Kidney epithelial cell (primary cell): ENCODE measurements around the gene KIAA1143. TPM values are rescaled to one million over a fixed set of nuclear protein-coding genes. Genes with fewer than 3 reads are reported as not detected.
A peak's percentile ranks its signal among the peaks of the same experiment; 100 is the strongest.

Source experiments
- DNase-seq: peaks from one replicate; pipeline ENCODE4 v3.0.0-alpha.2; 2010; ENCODE audit warnings: low read depth
- H3K27me3 ChIP-seq: 2 replicates; pipeline ENCODE4 v1.6.0; 2011; ENCODE audit warnings: low read length; ENCODE audit not compliant: control insufficient read depth, insufficient read depth
- H3K36me3 ChIP-seq: 2 replicates; pipeline ENCODE4 v1.5.1; 2011; ENCODE audit warnings: low read length; ENCODE audit not compliant: control insufficient read depth, insufficient read depth
- H3K4me3 ChIP-seq: 2 replicates; pipeline ENCODE4 v1.5.1; 2011; ENCODE audit warnings: low read depth, mild to moderate bottlenecking, control low read depth, low read length
- total RNA-seq: library from RNA; depleted of rRNA; stranded (reverse); fragments of >200 nt; gene quantifications from 2 replicates; pipeline ENCODE4 v1.2.3, GENCODE V29; 2015
- TF ChIP-seq, protein P1 (sequence below): IDR thresholded peaks from 2 replicates; pipeline ENCODE4 v1.5.1; 2011; ENCODE audit warnings: mild to moderate bottlenecking, moderate library complexity, low read length, control low read depth, inconsistent platforms; ENCODE audit not compliant: insufficient read depth, poor library complexity, severe bottlenecking

The KIAA1143 gene
- total RNA-seq, 1 donor from 2014 or later, result 20.6 TPM

DNA sequence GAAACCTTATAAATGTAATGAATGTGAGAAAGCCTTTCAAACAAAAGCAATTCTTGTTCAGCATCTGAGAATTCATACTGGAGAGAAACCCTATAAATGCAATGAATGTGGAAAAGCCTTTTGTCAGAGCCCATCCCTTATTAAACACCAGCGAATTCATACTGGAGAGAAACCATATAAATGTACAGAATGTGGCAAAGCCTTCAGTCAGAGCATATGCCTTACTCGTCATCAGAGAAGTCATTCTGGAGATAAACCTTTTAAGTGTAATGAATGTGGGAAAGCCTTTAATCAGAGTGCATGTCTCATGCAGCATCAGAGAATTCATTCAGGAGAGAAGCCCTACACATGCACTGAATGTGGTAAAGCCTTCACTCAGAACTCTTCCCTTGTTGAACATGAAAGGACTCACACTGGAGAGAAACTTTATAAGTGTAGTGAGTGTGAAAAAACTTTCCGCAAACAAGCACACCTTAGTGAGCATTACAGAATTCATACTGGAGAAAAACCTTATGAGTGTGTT, 26.7 kb downstream of the KIAA1143 start:
- no peak overlapping the region for H3K4me3 ChIP-seq
- TF ChIP-seq, protein P1, sequence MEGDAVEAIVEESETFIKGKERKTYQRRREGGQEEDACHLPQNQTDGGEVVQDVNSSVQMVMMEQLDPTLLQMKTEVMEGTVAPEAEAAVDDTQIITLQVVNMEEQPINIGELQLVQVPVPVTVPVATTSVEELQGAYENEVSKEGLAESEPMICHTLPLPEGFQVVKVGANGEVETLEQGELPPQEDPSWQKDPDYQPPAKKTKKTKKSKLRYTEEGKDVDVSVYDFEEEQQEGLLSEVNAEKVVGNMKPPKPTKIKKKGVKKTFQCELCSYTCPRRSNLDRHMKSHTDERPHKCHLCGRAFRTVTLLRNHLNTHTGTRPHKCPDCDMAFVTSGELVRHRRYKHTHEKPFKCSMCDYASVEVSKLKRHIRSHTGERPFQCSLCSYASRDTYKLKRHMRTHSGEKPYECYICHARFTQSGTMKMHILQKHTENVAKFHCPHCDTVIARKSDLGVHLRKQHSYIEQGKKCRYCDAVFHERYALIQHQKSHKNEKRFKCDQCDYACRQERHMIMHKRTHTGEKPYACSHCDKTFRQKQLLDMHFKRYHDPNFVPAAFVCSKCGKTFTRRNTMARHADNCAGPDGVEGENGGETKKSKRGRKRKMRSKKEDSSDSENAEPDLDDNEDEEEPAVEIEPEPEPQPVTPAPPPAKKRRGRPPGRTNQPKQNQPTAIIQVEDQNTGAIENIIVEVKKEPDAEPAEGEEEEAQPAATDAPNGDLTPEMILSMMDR, result no peak
- DNase-seq, result no peak
- H3K36me3 ChIP-seq, result no peaks in the 10 kb centered on the region
- no peaks in the 10 kb centered on the region for H3K27me3 ChIP-seq

DNA sequence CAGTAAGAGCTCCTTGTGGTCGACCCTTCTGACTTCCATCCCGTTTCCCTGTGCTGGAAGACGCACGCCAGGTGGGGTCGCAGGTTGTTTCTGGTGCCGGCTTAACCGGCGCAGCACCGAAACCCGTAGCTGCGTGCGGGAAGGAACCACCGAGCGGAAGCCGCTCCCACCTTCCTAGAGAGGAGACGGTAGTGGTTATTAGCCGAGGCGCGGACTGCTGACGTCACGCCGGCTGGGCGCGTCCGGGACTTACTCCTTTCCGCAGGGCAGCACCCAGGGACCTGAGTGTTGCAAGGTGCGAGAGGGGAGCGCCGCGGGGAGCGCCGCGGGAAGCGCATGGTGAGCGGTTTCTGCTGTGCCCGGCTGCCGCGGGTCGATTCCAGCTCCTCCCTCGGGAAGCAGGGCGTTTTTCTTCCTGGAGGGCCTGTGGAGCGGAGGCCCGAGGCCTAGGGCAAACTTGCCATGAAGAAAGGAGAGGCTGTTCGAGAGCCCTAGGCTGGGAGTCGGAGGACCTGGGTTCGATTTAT, 32.0 kb downstream of the KIAA1143 start, which contains the start of gene ZNF501:
TSS of gene ZNF501 (plus strand) at position 252 of the 527 bp plus-strand sequence. CDS start 4,787 bp downstream, outside the sequence.
- no peaks in the 10 kb centered on the region for H3K27me3 ChIP-seq
- DNase-seq, result peak; percentile 58
- H3K4me3 ChIP-seq, result peak within 1 kb of the TSS; percentile 70
- TF ChIP-seq, protein P1, result no peak
- H3K36me3 ChIP-seq, result no peaks in the 10 kb centered on the region

DNA sequence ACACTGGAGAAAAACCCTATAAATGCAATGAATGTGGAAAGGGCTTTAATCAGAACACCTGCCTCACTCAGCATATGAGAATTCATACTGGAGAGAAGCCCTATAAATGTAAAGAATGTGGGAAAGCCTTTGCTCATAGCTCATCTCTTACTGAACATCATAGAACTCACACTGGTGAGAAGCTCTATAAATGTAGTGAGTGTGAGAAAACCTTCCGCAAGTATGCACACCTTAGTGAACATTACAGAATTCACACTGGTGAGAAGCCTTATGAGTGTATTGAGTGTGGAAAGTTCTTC, 39.4 kb downstream of the KIAA1143 start:
- no peaks in the 10 kb centered on the region for H3K27me3 ChIP-seq
- H3K36me3 ChIP-seq, result no peaks in the 10 kb centered on the region
- H3K4me3 ChIP-seq, result no peak overlapping the region
- no peak for DNase-seq
- TF ChIP-seq, protein P1, result no peak

DNA sequence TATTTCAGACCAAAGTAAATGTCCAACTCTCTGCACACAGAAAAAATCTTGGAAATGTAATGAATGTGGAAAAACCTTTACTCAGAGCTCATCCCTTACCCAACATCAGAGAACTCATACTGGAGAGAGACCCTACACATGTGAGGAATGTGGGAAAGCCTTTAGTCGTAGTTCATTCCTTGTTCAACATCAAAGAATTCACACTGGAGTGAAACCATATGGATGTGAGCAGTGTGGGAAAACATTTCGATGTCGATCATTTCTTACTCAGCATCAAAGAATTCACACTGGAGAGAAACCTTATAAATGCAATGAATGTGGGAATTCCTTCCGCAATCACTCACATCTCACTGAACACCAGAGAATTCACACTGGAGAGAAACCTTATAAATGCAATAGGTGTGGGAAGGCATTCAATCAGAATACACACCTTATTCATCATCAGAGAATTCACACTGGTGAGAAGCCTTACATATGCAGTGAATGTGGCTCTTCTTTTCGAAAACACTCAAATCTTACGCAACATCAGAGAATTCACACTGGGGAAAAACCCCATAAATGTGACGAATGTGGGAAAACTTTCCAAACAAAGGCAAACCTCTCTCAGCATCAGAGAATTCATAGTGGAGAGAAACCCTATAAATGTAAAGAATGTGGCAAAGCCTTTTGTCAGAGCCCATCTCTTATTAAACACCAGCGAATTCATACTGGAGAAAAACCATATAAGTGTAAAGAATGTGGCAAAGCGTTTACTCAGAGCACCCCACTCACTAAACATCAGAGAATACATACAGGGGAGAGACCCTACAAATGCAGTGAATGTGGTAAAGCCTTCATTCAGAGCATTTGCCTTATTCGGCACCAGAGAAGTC, 40.0 kb downstream of the KIAA1143 start:
- no peak overlapping the region for H3K4me3 ChIP-seq
- no peaks in the 10 kb centered on the region for H3K27me3 ChIP-seq
- TF ChIP-seq, protein P1, result no peak
- no peaks in the 10 kb centered on the region for H3K36me3 ChIP-seq
- no peak for DNase-seq

DNA sequence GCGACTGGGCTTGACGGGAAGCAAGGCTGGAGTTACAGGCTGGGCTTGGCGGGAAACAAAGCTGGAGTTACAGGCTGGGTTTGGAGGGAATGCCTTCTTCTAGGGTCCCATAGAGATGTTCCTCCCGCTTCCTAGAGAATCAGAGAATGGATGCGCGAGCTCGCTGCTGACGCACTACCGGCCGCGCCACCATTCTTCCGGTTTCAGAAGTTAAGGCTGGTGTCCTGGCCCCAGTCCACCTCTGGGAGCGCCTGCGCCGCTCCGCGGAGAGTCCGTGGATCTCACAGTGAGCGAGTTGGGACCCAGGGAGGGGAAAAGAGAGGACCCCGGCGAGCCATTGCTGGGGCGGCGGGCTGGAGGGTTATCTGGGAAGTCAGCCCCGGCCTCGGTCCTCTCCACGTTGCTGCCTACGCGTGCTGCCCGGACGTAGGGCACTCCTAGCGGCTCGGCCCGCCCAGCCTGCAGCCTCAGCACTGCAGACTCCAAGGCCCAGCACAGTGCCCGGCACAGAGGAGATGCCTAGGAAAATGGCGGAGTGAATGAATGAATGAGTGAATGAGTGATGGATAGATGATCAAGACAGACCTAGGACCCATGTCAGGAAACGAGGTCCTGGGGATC, 48.9 kb downstream of the KIAA1143 start, which contains the start of gene ZNF502:
TSS of gene ZNF502 (plus strand) at position 206 of the 621 bp plus-strand sequence. CDS start 7,602 bp downstream, outside the sequence.
- TF ChIP-seq, protein P1, result peak; percentile 32
- peak; percentile 44 for DNase-seq
- Histone ChIP-seq H3K27me3 (no peaks in the 10 kb centered on the region), H3K4me3 (peak within 1 kb of the TSS; percentile 85), H3K36me3 (no peaks in the 10 kb centered on the region)

Other genes with a start within 250 kb of the KIAA1143 start
- 5.3 and 6.9 TPM in 2 replicates for gene ZKSCAN7, start 206.4 kb downstream of the KIAA1143 start, total RNA-seq
- gene ZNF660, start 176.7 kb downstream of the KIAA1143 start, total RNA-seq, result 2.3 and 2.5 TPM in 2 replicates
- gene ZNF197, start 136.6 kb downstream of the KIAA1143 start, total RNA-seq, result 17.7 and 19.6 TPM in 2 replicates
- gene ZNF35, start 112.9 kb downstream of the KIAA1143 start, total RNA-seq, result 14.2 and 21.2 TPM in 2 replicates
- 3.4 and 3.9 TPM in 2 replicates for gene ZNF502, start 49.0 kb downstream of the KIAA1143 start, total RNA-seq
- 6.3 and 6.9 TPM in 2 replicates for gene ZNF501, start 32.0 kb downstream of the KIAA1143 start, total RNA-seq
- 2.2 and 6.9 TPM in 2 replicates for gene KIF15, start 175 bp upstream of the KIAA1143 start, total RNA-seq
- gene TMEM42, start 100.3 kb upstream of the KIAA1143 start, total RNA-seq, result 12.9 and 17.2 TPM in 2 replicates
- gene TGM4, start 113.0 kb upstream of the KIAA1143 start, total RNA-seq, result not detected in 2 replicates
- gene ZDHHC3, start 214.6 kb upstream of the KIAA1143 start, total RNA-seq, result 58.3 and 68.3 TPM in 2 replicates
- 41.3 and 64.8 TPM in 2 replicates for gene EXOSC7, start 214.6 kb upstream of the KIAA1143 start, total RNA-seq